ENCODE results near the gene SERPINC1. TPM values are rescaled to one million over a fixed set of nuclear protein-coding genes. Genes with fewer than 3 reads are reported as not detected.

Gene SERPINC1
- total and polyA plus RNA-seq, 3 donors from 2014 or later, result 0.24 to 0.93 (median 0.75) TPM

DNA sequence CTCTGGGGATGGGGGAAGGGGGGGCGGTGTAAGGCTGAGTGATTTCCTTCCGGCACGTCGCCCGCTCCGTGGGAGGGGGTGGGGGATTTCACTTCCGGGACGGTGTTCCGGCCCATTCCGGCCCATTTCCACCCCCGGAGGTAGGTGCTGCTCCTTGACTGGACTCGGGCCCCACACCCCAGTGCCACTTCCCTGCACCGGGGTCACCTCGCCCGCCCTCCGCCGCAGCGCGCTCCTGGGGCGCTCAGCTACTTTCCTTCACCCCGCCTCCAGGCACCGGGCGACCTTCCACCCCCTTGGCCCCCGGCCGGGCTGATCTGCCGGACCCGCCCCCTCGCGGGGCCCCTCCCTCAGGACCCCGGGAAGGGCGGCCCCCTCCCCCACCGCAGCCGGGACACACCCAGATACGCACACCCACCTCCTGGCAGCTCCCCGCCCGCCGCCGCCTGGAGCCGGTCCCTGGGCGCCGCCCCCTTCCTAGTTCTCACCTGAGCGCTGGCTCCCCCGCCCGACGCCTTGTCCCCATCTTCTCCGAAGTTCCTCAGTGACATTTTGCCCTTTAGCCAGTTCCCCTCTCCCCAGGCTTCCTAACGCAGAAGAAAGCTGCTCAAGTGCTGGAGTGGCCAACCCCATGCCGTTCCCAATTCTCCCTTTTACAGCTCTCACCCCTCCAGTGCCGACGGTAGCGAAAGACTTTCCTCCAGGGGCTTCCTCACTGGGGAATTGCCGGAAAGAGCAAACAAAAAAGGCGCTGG is 48.7 kb downstream of the SERPINC1 start, which contains the start of gene ZBTB37:
TSS of gene ZBTB37 (plus strand) at position 115 of the 755 bp plus-strand sequence. CDS start 1,846 bp downstream, outside the sequence.
- Histone ChIP-seq H3K27ac (peak within 1 kb of the TSS; percentile 92 to 95), H3K36me3 (ENCODE audit: low read depth, missing control alignments) (no peaks in the 10 kb centered on the region), H3K9me3 (no peaks in the 10 kb centered on the region), H3K27me3 (no peaks in the 10 kb centered on the region), H3K4me1 (peaks cover 33% of the 10 kb centered on the region), H3K4me3 (peak within 1 kb of the TSS; percentile 78 to 88)
- 0 to 1% methylated on average over 27 to 51 of the region's 53 CpGs for WGBS, 2 donors
- TF ChIP-seq POLR2A (IDR thresholded peaks at IDR 0.05), result no peak
- TF ChIP-seq, protein P1, sequence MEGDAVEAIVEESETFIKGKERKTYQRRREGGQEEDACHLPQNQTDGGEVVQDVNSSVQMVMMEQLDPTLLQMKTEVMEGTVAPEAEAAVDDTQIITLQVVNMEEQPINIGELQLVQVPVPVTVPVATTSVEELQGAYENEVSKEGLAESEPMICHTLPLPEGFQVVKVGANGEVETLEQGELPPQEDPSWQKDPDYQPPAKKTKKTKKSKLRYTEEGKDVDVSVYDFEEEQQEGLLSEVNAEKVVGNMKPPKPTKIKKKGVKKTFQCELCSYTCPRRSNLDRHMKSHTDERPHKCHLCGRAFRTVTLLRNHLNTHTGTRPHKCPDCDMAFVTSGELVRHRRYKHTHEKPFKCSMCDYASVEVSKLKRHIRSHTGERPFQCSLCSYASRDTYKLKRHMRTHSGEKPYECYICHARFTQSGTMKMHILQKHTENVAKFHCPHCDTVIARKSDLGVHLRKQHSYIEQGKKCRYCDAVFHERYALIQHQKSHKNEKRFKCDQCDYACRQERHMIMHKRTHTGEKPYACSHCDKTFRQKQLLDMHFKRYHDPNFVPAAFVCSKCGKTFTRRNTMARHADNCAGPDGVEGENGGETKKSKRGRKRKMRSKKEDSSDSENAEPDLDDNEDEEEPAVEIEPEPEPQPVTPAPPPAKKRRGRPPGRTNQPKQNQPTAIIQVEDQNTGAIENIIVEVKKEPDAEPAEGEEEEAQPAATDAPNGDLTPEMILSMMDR (IDR thresholded peaks at IDR 0.05), result no peak
- intact Hi-C loops (cut with DNase I; ENCODE audit: low total_unique reads), result no loop called here
- DNase-seq, result peak; percentile 87

DNA sequence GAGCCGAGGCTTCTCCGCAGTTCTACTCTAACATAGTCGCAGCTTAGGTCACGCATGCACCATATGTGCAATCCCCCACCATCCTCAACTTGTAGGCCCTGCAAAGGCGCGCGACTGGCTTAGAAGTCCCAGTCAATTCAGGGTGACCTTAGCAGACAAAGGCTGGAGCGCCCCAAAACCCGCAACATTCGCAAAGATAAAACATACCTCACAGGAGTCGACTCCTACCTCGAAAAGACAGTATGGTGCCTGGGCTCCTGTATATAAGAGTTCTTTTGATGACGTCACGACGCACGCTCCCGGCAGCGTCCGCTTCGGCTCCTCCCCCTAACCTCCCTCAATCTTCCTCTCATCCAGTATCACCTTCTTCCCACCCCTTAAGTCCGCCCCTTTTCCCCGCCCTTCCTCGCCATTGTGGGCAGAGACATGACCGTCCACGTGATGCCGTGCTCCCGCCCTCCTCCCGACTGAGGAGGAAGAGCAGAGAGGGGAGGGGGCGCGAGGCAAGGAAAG is 49.3 kb downstream of the SERPINC1 start, which contains the start of gene GAS5:
TSS of gene GAS5 (minus strand) at position 237 of the 513 bp plus-strand sequence.
- H3K4me1 ChIP-seq, result peaks cover 33% of the 10 kb centered on the region
- WGBS, 2 donors, result 0 to 1% methylated on average over 9 to 30 of the region's 30 CpGs
- intact Hi-C loops (cut with DNase I; ENCODE audit: low total_unique reads), result no loop called here
- H3K4me3 ChIP-seq, result peak within 1 kb of the TSS; percentile 78 to 88
- no peaks in the 10 kb centered on the region for H3K36me3 ChIP-seq (ENCODE audit: low read depth, missing control alignments)
- H3K27me3 ChIP-seq, result no peaks in the 10 kb centered on the region
- H3K27ac ChIP-seq, result peak within 1 kb of the TSS; percentile 92 to 95
- TF ChIP-seq, protein P1 (IDR thresholded peaks at IDR 0.05), result no peak
- TF ChIP-seq POLR2A (IDR thresholded peaks at IDR 0.05), result peak; percentile 96
- peak; percentile 100 for DNase-seq
- no peaks in the 10 kb centered on the region for H3K9me3 ChIP-seq

DNA sequence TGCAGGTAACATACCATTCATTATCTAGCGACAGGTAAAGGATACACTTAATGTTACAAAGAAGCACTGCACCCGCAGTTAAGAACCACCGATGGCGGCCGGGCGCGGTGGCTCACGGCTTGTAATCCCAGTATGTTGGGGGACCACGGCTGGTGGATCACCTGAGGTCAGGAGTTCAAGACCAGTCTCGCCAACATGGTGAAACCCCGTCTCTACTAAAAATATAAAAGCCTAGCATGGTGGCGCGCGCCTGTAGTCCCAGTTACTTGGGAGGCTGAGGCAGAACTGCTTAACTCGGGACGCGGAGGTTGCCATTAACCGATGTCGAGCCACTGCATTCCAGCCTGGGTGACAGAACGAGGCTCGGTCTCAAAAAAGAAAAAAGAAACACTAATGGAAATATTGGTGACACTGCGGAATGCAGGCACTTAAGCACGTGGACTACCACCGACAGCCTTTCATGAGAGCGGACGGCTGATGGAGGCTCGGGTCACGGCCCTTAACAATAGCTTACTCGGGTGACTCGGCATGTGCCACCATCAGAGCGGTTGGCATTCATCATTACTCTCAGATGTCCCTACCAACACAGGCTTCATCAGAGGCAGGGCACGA is 49.9 kb downstream of the SERPINC1 start:
- Histone ChIP-seq H3K27me3 (no peaks in the 10 kb centered on the region), H3K9me3 (no peaks in the 10 kb centered on the region), H3K4me1 (peaks cover 33% of the 10 kb centered on the region), H3K4me3 (peak overlapping the region; percentile 78 to 88), H3K27ac (peak overlapping the region; percentile 92 to 95), H3K36me3 (ENCODE audit: low read depth, missing control alignments) (no peaks in the 10 kb centered on the region)
- TF ChIP-seq, protein P1 (IDR thresholded peaks at IDR 0.05), result no peak
- no peak for TF ChIP-seq POLR2A (IDR thresholded peaks at IDR 0.05)
- DNase-seq, result no peak
- intact Hi-C loops (cut with DNase I; ENCODE audit: low total_unique reads), result no loop called here
- WGBS, 2 donors, result 3% methylated on average over 30 to 32 of the region's 32 CpGs

DNA sequence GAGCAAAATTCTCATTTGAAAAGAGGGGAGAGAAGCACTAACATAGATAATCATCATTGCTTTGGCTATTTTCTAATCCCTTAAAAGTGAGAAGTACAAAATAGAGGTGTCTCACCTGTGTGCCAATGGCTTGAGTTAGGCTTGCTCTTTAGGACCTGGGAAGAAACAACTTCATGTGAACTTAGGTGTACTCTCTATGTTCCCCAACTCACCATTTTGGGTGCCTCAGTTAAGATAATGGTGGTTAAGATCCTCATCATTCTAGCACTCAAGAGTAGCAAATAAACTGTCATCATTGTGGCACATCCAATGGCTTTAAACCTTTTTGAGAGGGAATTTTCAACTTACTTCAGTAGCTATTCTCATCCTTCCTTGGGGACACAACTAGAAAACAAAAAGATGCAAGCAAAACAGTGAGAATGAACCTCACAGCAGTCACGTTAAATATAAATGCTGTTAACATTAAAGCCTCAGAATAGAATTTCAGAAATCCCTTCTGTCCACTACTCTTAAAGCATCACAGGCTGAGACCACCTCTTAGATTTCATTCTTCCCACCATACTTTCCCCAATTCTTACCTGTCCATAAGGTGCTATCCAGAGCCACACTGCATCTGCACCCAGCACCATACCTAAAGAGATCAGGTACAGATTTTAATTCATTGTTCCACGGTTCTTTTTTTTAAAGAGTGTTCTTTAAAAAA is 50.6 kb downstream of the SERPINC1 start:
- H3K9me3 ChIP-seq, result no peaks in the 10 kb centered on the region
- no peaks in the 10 kb centered on the region for H3K27me3 ChIP-seq
- TF ChIP-seq, protein P1 (IDR thresholded peaks at IDR 0.05), result no peak
- no peak for TF ChIP-seq POLR2A (IDR thresholded peaks at IDR 0.05)
- peaks cover 33% of the 10 kb centered on the region for H3K4me1 ChIP-seq
- intact Hi-C loops (cut with DNase I; ENCODE audit: low total_unique reads), result no loop called here
- H3K36me3 ChIP-seq (ENCODE audit: low read depth, missing control alignments), result no peaks in the 10 kb centered on the region
- DNase-seq, result no peak
- peak overlapping the region in 1 of 2 donors; percentile 92 for H3K27ac ChIP-seq
- 8 to 11% methylated on average over 2 of the region's 2 CpGs for WGBS, 2 donors
- peak overlapping the region; percentile 78 to 88 for H3K4me3 ChIP-seq
